ENCODE results near the gene CRIP3.

The CRIP3 gene

DNA sequence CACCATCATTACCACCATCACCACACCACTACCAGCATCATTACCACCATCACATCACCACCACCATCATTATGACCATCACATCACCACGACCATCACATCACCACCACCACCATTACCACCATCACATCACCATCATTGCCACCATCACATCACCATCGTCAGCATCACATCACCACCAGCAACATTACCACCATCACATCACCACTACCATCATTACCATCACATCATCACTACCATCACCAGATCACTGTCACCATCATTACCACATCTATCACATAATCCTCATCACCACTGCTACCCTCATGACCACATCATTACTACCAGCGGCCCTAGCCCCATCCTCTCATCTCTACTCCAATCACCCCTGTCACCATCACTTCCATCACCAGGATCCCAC is 14.1 kb downstream of the CRIP3 start:
- H3K4me1 ChIP-seq (ENCODE audit: insufficient read depth, low read length, poor library complexity, severe bottlenecking), result no peaks in the 10 kb centered on the region
- no peak overlapping the region for H2AFZ ChIP-seq (ENCODE audit: low read length)
- H3K27me3 ChIP-seq (ENCODE audit: insufficient read depth, low read length, poor library complexity, severe bottlenecking), result no peaks in the 10 kb centered on the region
- no peak overlapping the region for H3K4me3 ChIP-seq (ENCODE audit: low read length, poor library complexity, severe bottlenecking)
- no peak overlapping the region for H3K9ac ChIP-seq (ENCODE audit: low read depth, low read length, poor library complexity, severe bottlenecking)
- H3K9me3 ChIP-seq (ENCODE audit: insufficient read depth, low read depth, low read length), result no peaks in the 10 kb centered on the region
- no peaks in the 10 kb centered on the region for H3K36me3 ChIP-seq (ENCODE audit: insufficient read depth, low read length)
- H3K9me2 ChIP-seq (replicated peaks; ENCODE audit: low read depth, low read length), result no peaks in the 10 kb centered on the region
- no peaks in the 10 kb centered on the region for H4K20me1 ChIP-seq (ENCODE audit: insufficient read depth, low read length, poor library complexity, severe bottlenecking)
- no peaks in the 10 kb centered on the region for H3K79me2 ChIP-seq (ENCODE audit: insufficient read depth, low read length)
- TF ChIP-seq, protein P1, sequence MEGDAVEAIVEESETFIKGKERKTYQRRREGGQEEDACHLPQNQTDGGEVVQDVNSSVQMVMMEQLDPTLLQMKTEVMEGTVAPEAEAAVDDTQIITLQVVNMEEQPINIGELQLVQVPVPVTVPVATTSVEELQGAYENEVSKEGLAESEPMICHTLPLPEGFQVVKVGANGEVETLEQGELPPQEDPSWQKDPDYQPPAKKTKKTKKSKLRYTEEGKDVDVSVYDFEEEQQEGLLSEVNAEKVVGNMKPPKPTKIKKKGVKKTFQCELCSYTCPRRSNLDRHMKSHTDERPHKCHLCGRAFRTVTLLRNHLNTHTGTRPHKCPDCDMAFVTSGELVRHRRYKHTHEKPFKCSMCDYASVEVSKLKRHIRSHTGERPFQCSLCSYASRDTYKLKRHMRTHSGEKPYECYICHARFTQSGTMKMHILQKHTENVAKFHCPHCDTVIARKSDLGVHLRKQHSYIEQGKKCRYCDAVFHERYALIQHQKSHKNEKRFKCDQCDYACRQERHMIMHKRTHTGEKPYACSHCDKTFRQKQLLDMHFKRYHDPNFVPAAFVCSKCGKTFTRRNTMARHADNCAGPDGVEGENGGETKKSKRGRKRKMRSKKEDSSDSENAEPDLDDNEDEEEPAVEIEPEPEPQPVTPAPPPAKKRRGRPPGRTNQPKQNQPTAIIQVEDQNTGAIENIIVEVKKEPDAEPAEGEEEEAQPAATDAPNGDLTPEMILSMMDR (conservative IDR thresholded peaks at IDR 0.05; ENCODE audit: low read length), result no peak
- TF ChIP-seq EZH2phosphoT487 (IDR thresholded peaks at IDR 0.05; ENCODE audit: borderline replicate concordance), result no peak
- no peak overlapping the region for H3K4me2 ChIP-seq (ENCODE audit: low read depth, low read length, poor library complexity, severe bottlenecking)
- no peaks in the 10 kb centered on the region for H3F3A ChIP-seq (ENCODE audit: low read depth)

DNA sequence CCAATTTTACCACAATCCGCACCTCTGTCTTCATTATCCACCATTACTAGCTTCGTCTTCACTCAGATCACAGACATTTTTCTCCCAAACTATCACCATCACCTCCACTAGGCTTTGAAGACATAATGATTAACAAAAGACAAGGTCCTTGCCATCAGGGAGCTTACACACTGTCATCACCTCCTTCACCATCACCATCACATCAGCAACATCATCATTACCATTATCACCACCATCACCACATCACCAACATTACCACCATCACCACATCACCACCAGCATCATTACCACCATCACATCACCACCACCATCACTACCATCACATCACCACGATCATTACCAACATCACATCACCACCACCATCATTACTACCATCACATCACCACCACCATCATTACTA is 14.9 kb downstream of the CRIP3 start:
- H3K79me2 ChIP-seq (ENCODE audit: insufficient read depth, low read length), result no peaks in the 10 kb centered on the region
- no peaks in the 10 kb centered on the region for H4K20me1 ChIP-seq (ENCODE audit: insufficient read depth, low read length, poor library complexity, severe bottlenecking)
- no peak overlapping the region for H3K4me3 ChIP-seq (ENCODE audit: low read length, poor library complexity, severe bottlenecking)
- no peaks in the 10 kb centered on the region for H3K27me3 ChIP-seq (ENCODE audit: insufficient read depth, low read length, poor library complexity, severe bottlenecking)
- no peak overlapping the region for H2AFZ ChIP-seq (ENCODE audit: low read length)
- TF ChIP-seq, protein P1 (conservative IDR thresholded peaks at IDR 0.05; ENCODE audit: low read length), result no peak
- no peak for TF ChIP-seq EZH2phosphoT487 (IDR thresholded peaks at IDR 0.05; ENCODE audit: borderline replicate concordance)
- no peak overlapping the region for H3K9ac ChIP-seq (ENCODE audit: low read depth, low read length, poor library complexity, severe bottlenecking)
- no peaks in the 10 kb centered on the region for H3K9me2 ChIP-seq (replicated peaks; ENCODE audit: low read depth, low read length)
- no peak overlapping the region for H3K4me2 ChIP-seq (ENCODE audit: low read depth, low read length, poor library complexity, severe bottlenecking)
- H3K36me3 ChIP-seq (ENCODE audit: insufficient read depth, low read length), result no peaks in the 10 kb centered on the region
- no peaks in the 10 kb centered on the region for H3K9me3 ChIP-seq (ENCODE audit: insufficient read depth, low read depth, low read length)
- H3K4me1 ChIP-seq (ENCODE audit: insufficient read depth, low read length, poor library complexity, severe bottlenecking), result no peaks in the 10 kb centered on the region
- no peaks in the 10 kb centered on the region for H3F3A ChIP-seq (ENCODE audit: low read depth)

DNA sequence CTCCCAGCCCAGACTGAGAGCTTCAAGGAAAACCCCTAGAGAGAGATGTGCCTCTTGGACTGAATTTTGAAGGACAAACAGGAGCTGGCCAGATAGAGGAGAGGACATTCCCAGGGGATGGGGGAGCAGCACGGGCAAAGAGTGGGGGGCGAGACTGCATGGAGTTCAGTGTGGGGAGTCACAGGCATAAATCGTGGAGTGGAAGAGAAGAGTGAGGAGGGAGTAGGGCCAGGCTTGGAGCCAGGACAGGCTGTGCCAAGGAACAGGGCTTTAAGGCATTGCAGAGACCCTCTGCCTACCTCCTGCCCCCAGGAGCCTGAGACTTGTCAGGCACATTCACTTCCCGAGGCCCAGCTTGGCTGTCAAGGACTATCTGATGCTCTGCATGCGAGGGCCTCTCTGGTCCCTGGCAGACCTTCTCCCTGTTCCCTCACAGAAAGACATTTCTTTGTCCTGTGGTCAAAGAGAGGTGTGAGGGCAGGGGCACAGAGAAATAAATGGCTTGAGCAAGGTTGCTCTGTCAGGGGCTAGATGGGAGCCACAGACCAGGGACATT is 15.8 kb downstream of the CRIP3 start:
- Histone ChIP-seq H2AFZ (ENCODE audit: low read length) (no peak overlapping the region), H3K4me2 (ENCODE audit: low read depth, low read length, poor library complexity, severe bottlenecking) (no peak overlapping the region), H3K9me2 (replicated peaks; ENCODE audit: low read depth, low read length) (no peaks in the 10 kb centered on the region), H3K4me3 (ENCODE audit: low read length, poor library complexity, severe bottlenecking) (no peak overlapping the region), H4K20me1 (ENCODE audit: insufficient read depth, low read length, poor library complexity, severe bottlenecking) (no peaks in the 10 kb centered on the region), H3K9ac (ENCODE audit: low read depth, low read length, poor library complexity, severe bottlenecking) (no peak overlapping the region), H3K79me2 (ENCODE audit: insufficient read depth, low read length) (no peaks in the 10 kb centered on the region), H3K9me3 (ENCODE audit: insufficient read depth, low read depth, low read length) (no peaks in the 10 kb centered on the region), H3F3A (ENCODE audit: low read depth) (no peaks in the 10 kb centered on the region), H3K36me3 (ENCODE audit: insufficient read depth, low read length) (no peaks in the 10 kb centered on the region), H3K27me3 (ENCODE audit: insufficient read depth, low read length, poor library complexity, severe bottlenecking) (no peaks in the 10 kb centered on the region), H3K4me1 (ENCODE audit: insufficient read depth, low read length, poor library complexity, severe bottlenecking) (no peaks in the 10 kb centered on the region)
- TF ChIP-seq, protein P1 (conservative IDR thresholded peaks at IDR 0.05; ENCODE audit: low read length), result no peak
- TF ChIP-seq EZH2phosphoT487 (IDR thresholded peaks at IDR 0.05; ENCODE audit: borderline replicate concordance), result no peak
